ENCODE results near the gene FLYWCH1. TPM values are rescaled to one million over a fixed set of nuclear protein-coding genes. Genes with fewer than 3 reads are reported as not detected.

The FLYWCH1 gene
- total and polyA plus RNA-seq, 9 of the 15 experiments (the other 6 are each of a cell fraction or from before 2014, with no cell fraction given), result 0.18 to 33.6 (median 11.3) TPM

DNA sequence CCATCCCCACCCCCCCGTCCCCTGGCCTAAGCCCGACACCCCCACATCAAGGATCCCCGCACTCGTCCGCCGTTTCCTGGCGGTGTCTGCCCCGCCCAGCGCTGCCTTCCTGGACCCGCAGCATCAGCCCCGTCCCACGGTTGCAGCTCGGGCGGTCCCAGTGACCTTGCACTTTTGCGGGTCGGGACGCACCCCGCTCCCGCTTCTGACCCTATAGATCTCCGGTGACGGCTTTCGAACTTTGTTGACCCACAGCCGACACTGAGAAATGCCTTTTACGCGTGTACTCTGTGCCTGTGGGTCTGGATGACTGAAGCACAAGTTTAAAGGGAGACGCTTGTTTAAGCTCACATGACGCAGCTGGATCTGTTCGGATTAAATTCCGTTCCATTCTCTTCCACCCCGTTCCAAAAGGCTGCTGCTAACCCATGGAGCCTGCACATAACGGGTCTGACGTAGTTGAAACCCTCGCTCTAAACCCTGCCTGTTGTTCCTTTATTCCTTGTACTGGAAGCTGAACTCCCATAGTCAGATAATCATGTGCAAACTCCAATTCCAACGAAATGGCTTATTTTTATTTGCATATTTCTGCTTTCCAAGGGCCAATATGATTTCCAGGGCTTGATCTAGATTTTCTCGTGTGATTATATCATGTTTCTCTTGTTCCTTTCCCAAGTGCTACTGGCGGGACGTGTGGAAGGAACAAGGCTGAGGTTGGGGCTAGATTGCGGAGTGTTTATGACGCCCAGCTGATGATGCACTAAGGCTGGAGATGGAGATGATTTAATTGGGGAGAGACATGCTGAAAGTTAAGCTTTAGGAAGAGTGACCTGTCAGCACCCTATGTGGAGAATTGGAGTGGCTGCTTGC lies 834 bp downstream of the FLYWCH1 start (continued):
- TF ChIP-seq, protein P1, sequence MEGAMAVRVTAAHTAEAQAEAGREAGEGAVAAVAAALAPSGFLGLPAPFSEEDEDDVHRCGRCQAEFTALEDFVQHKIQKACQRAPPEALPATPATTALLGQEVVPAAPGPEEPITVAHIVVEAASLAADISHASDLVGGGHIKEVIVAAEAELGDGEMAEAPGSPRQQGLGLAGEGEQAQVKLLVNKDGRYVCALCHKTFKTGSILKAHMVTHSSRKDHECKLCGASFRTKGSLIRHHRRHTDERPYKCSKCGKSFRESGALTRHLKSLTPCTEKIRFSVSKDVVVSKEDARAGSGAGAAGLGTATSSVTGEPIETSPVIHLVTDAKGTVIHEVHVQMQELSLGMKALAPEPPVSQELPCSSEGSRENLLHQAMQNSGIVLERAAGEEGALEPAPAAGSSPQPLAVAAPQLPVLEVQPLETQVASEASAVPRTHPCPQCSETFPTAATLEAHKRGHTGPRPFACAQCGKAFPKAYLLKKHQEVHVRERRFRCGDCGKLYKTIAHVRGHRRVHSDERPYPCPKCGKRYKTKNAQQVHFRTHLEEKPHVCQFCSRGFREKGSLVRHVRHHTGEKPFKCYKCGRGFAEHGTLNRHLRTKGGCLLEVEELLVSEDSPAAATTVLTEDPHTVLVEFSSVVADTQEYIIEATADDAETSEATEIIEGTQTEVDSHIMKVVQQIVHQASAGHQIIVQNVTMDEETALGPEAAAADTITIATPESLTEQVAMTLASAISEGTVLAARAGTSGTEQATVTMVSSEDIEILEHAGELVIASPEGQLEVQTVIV (CRISPR knock-in tag; IDR thresholded peaks at IDR 0.05; ENCODE audit: borderline replicate concordance), result no peak
- TF ChIP-seq MEIS2 (IDR thresholded peaks at IDR 0.05; ENCODE audit: partially characterized antibody) (no peak), ZNF586 (CRISPR knock-in tag; conservative IDR thresholded peaks at IDR 0.05) (no peak), NFYB (IDR thresholded peaks at IDR 0.05; ENCODE audit: extremely low read depth, insufficient read length) (no peak), RFX7 (CRISPR knock-in tag; IDR thresholded peaks at IDR 0.05) (no peak), ZNF23 (CRISPR knock-in tag; IDR thresholded peaks at IDR 0.05) (no peak), CREB1 (IDR thresholded peaks at IDR 0.05) (no peak), CREB1 (CRISPR knock-in tag; IDR thresholded peaks at IDR 0.05) (no peak; the same call in 1 of the 2 replicates), ETV1 (tag; conservative IDR thresholded peaks at IDR 0.05; ENCODE audit: low read depth) (no peak), KAT7 (CRISPR knock-in tag; IDR thresholded peaks at IDR 0.05; ENCODE audit: borderline replicate concordance) (peak; percentile 81; the same call in 1 of the 2 replicates), CBX8 (IDR thresholded peaks at IDR 0.05; ENCODE audit: borderline replicate concordance, extremely low read depth, low read depth, low read length, poor library complexity, severe bottlenecking) (no peak), U2AF1 (optimal IDR thresholded peaks at IDR 0.05; ENCODE audit: low read depth, low read length) (no peak), CCAR2 (IDR thresholded peaks at IDR 0.05; ENCODE audit: low read depth, low read length) (no peak), HNRNPK (IDR thresholded peaks at IDR 0.05; ENCODE audit: low read depth, low read length, poor library complexity, severe bottlenecking) (no peak), L3MBTL2 (IDR thresholded peaks at IDR 0.05) (no peak), XRCC5 (IDR thresholded peaks at IDR 0.05; ENCODE audit: low read depth, low read length) (no peak), ZNF143 (CRISPR knock-in tag; IDR thresholded peaks at IDR 0.05) (no peak; the same call in 1 of the 2 replicates), NR1H2 (CRISPR knock-in tag; IDR thresholded peaks at IDR 0.05) (no peak)
- TF ChIP-seq, protein P2, sequence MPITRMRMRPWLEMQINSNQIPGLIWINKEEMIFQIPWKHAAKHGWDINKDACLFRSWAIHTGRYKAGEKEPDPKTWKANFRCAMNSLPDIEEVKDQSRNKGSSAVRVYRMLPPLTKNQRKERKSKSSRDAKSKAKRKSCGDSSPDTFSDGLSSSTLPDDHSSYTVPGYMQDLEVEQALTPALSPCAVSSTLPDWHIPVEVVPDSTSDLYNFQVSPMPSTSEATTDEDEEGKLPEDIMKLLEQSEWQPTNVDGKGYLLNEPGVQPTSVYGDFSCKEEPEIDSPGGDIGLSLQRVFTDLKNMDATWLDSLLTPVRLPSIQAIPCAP (CRISPR knock-in tag; IDR thresholded peaks at IDR 0.05; ENCODE audit: borderline replicate concordance), result no peak
- TF ChIP-seq, protein P3, sequence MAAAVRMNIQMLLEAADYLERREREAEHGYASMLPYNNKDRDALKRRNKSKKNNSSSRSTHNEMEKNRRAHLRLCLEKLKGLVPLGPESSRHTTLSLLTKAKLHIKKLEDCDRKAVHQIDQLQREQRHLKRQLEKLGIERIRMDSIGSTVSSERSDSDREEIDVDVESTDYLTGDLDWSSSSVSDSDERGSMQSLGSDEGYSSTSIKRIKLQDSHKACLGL (CRISPR knock-in tag; IDR thresholded peaks at IDR 0.05; ENCODE audit: borderline replicate concordance, poor library complexity, severe bottlenecking), result no peak
- TF ChIP-seq, protein P4, sequence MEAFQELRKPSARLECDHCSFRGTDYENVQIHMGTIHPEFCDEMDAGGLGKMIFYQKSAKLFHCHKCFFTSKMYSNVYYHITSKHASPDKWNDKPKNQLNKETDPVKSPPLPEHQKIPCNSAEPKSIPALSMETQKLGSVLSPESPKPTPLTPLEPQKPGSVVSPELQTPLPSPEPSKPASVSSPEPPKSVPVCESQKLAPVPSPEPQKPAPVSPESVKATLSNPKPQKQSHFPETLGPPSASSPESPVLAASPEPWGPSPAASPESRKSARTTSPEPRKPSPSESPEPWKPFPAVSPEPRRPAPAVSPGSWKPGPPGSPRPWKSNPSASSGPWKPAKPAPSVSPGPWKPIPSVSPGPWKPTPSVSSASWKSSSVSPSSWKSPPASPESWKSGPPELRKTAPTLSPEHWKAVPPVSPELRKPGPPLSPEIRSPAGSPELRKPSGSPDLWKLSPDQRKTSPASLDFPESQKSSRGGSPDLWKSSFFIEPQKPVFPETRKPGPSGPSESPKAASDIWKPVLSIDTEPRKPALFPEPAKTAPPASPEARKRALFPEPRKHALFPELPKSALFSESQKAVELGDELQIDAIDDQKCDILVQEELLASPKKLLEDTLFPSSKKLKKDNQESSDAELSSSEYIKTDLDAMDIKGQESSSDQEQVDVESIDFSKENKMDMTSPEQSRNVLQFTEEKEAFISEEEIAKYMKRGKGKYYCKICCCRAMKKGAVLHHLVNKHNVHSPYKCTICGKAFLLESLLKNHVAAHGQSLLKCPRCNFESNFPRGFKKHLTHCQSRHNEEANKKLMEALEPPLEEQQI (IDR thresholded peaks at IDR 0.05), result no peak

All from K562 (cell line).